ENCODE measurements around the gene BBS9.

- no peak for TF ChIP-seq POLR2AphosphoS5 (IDR thresholded peaks at IDR 0.05)
- no peak for TF ChIP-seq EP300 (IDR thresholded peaks at IDR 0.05)
- no peak for TF ChIP-seq POLR2A (IDR thresholded peaks at IDR 0.05)
- TF ChIP-seq, protein P1, sequence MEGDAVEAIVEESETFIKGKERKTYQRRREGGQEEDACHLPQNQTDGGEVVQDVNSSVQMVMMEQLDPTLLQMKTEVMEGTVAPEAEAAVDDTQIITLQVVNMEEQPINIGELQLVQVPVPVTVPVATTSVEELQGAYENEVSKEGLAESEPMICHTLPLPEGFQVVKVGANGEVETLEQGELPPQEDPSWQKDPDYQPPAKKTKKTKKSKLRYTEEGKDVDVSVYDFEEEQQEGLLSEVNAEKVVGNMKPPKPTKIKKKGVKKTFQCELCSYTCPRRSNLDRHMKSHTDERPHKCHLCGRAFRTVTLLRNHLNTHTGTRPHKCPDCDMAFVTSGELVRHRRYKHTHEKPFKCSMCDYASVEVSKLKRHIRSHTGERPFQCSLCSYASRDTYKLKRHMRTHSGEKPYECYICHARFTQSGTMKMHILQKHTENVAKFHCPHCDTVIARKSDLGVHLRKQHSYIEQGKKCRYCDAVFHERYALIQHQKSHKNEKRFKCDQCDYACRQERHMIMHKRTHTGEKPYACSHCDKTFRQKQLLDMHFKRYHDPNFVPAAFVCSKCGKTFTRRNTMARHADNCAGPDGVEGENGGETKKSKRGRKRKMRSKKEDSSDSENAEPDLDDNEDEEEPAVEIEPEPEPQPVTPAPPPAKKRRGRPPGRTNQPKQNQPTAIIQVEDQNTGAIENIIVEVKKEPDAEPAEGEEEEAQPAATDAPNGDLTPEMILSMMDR (IDR thresholded peaks at IDR 0.05), result no peak
Measured at GRCh38 chr7:33471636-33472242, 342.4 kb downstream of the BBS9 start.

Measured in suprapubic skin (tissue), 4 donors.